ENCODE results near the gene SLC28A2.
A peak's percentile ranks its signal among the peaks of the same experiment; 100 is the strongest.

SLC28A2 gene

GRCh38 chr15:45251888-45252287, at the start of gene SLC28A2:
Gene SLC28A2 (plus strand): TSS chr15:45252234. CDS start chr15:45253216, 982 bp downstream.
- no peak within 1 kb of the TSS for H3K4me3 ChIP-seq (replicated peaks; ENCODE audit: low read depth, low read length)
- TF ChIP-seq, protein P1, sequence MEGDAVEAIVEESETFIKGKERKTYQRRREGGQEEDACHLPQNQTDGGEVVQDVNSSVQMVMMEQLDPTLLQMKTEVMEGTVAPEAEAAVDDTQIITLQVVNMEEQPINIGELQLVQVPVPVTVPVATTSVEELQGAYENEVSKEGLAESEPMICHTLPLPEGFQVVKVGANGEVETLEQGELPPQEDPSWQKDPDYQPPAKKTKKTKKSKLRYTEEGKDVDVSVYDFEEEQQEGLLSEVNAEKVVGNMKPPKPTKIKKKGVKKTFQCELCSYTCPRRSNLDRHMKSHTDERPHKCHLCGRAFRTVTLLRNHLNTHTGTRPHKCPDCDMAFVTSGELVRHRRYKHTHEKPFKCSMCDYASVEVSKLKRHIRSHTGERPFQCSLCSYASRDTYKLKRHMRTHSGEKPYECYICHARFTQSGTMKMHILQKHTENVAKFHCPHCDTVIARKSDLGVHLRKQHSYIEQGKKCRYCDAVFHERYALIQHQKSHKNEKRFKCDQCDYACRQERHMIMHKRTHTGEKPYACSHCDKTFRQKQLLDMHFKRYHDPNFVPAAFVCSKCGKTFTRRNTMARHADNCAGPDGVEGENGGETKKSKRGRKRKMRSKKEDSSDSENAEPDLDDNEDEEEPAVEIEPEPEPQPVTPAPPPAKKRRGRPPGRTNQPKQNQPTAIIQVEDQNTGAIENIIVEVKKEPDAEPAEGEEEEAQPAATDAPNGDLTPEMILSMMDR (IDR thresholded peaks at IDR 0.05; ENCODE audit: low read length, missing control alignments) = no peak
- no peak for DNase-seq (ENCODE audit: low read depth)

DNA sequence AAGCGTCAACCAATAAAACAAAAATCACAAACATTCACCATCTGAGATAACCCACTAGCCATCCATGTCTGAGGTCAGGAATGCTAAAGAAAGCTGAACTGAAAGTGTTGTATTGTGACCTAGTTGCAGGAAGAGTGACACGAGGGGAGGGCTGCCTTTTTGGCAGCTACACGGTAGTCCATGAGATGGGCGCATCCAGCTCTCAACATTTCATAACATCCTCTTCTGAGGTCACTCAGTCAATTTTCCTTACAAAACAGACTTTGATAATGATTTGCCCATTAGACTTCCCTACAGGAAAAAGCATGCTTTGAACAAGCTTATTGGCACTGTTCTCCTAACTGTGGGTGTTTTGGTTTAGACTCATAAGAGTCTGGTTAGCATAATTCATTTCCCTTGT, 48.9 kb upstream of the SLC28A2 start:
- TF ChIP-seq, protein P1 (IDR thresholded peaks at IDR 0.05; ENCODE audit: low read length, missing control alignments) = no peak
- DNase-seq (ENCODE audit: low read depth) = peak; percentile 26
- no peak overlapping the region for H3K4me3 ChIP-seq (replicated peaks; ENCODE audit: low read depth, low read length)

- TF ChIP-seq, protein P1 (IDR thresholded peaks at IDR 0.05; ENCODE audit: low read length, missing control alignments) = peak; percentile 90
- DNase-seq (ENCODE audit: low read depth) = peak; percentile 69
- H3K4me3 ChIP-seq (replicated peaks; ENCODE audit: low read depth, low read length) = no peak overlapping the region
Measured at GRCh38 chr15:45205192-45205591, 46.8 kb upstream of the SLC28A2 start.

- DNase-seq (ENCODE audit: low read depth) = no peak
- no peak overlapping the region for H3K4me3 ChIP-seq (replicated peaks; ENCODE audit: low read depth, low read length)
- TF ChIP-seq, protein P1 (IDR thresholded peaks at IDR 0.05; ENCODE audit: low read length, missing control alignments) = no peak
Measured at GRCh38 chr15:45212493-45212892, 39.5 kb upstream of the SLC28A2 start.

DNA sequence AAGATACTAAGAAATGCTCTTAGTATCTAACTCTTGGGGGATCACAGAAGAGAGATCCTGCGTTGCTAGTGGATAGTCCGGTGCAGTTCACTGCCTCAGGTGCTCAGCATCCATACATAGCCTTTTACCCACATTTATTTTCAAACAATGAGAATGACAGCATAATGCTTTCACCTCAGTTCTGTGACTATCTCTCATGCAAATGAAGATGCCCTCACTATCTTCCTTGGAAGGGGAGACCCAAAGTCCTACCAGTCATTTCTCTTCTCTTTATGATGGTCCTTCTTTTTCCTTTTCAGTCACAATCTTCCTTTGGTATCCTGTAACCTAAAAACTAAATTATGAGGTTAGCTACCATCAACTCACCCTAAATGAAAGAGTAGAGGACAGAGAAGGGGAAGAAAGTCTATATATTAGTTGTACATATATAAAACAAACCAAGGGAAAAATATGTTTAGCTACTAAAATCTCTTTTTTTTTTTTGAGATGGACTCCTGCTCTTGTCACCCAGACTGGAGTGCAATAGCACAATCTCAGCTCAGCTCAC, 30.9 kb upstream of the SLC28A2 start:
- no peak for DNase-seq (ENCODE audit: low read depth)
- TF ChIP-seq, protein P1 (IDR thresholded peaks at IDR 0.05; ENCODE audit: low read length, missing control alignments) = no peak
- H3K4me3 ChIP-seq (replicated peaks; ENCODE audit: low read depth, low read length) = no peak overlapping the region

- H3K4me3 ChIP-seq (replicated peaks; ENCODE audit: low read depth, low read length) = no peak overlapping the region
- TF ChIP-seq, protein P1 (IDR thresholded peaks at IDR 0.05; ENCODE audit: low read length, missing control alignments) = no peak
- DNase-seq (ENCODE audit: low read depth) = no peak
Measured at GRCh38 chr15:45221967-45222366, 30.1 kb upstream of the SLC28A2 start.

- H3K4me3 ChIP-seq (replicated peaks; ENCODE audit: low read depth, low read length) = no peak overlapping the region
- DNase-seq (ENCODE audit: low read depth) = no peak
- TF ChIP-seq, protein P1 (IDR thresholded peaks at IDR 0.05; ENCODE audit: low read length, missing control alignments) = no peak
Measured at GRCh38 chr15:45224621-45225217, 27.3 kb upstream of the SLC28A2 start.
